IMR-90 (cell line): ENCODE data around the gene E2F3. TPM values are rescaled to one million over a fixed set of nuclear protein-coding genes. Genes with fewer than 3 reads are reported as not detected.

Experiments used
- ATAC-seq: fragments of 200-7000 bp; cut with Tn5 transposase; 2 replicates; pipeline ENCODE4 v1.9.1; 2020; ENCODE audit warnings: low read depth, mild to moderate bottlenecking, moderate library complexity
- BruUV-seq: library from RNA; stranded (reverse); fragments of 400-500 nt; replicated peaks from 2 replicates; lab custom pipeline; 2021; lab: Mats Ljungman, UMichigan
- CTCF ChIA-PET: fragments of 300-600 bp; formaldehyde crosslinking; extraction: SDS; loops from one replicate; lab custom pipeline; 2021; ENCODE audit warnings: antibody characterized with exemption; lab: Yijun Ruan, JAX
- POLR2A ChIA-PET: fragments of 300-600 bp; sonication (Branson Sonifier 250); formaldehyde crosslinking; loops from one replicate; lab custom pipeline; 2022; ENCODE audit warnings: antibody characterized with exemption; ENCODE audit not compliant: unreplicated experiment; lab: Charles Lee
- DNase-seq: peaks from one replicate; pipeline ENCODE4 v3.0.0; 2013
- H2AFZ ChIP-seq: replicated peaks from 2 replicates; pipeline ENCODE3; 2013; ENCODE audit warnings: low read length, mild to moderate bottlenecking; ENCODE audit not compliant: poor library complexity
- H2AK5ac ChIP-seq: 2 replicates; pipeline ENCODE4 v1.6.1; 2013; ENCODE audit warnings: low read depth, low read length, inconsistent platforms
- H2AK9ac ChIP-seq: replicated peaks from 2 replicates; pipeline ENCODE3; 2013; ENCODE audit warnings: mild to moderate bottlenecking, low read depth, low read length, moderate library complexity; ENCODE audit not compliant: poor library complexity
- H2BK120ac ChIP-seq: 2 replicates; pipeline ENCODE4 v1.6.1; 2013; ENCODE audit warnings: low read depth, low read length, inconsistent platforms
- H2BK15ac ChIP-seq: 3 replicates; pipeline ENCODE4 v1.6.1; 2013; ENCODE audit warnings: low read depth, low read length, inconsistent platforms
- H2BK20ac ChIP-seq: 2 replicates; pipeline ENCODE4 v1.6.1; 2013; ENCODE audit warnings: low read depth, mild to moderate bottlenecking, inconsistent platforms, low read length, moderate library complexity
- H2BK5ac ChIP-seq: 2 replicates; pipeline ENCODE4 v1.6.1; 2013; ENCODE audit warnings: mild to moderate bottlenecking, low read depth, low read length, inconsistent platforms; ENCODE audit not compliant: poor library complexity, severe bottlenecking
- H3K14ac ChIP-seq: replicated peaks from 2 replicates; pipeline ENCODE4 v1.6.1; 2013; ENCODE audit warnings: low read depth, low read length, inconsistent platforms
- H3K18ac ChIP-seq: 2 replicates; pipeline ENCODE4 v1.6.1; 2013; ENCODE audit warnings: low read depth, low read length, control low read depth
- H3K23ac ChIP-seq: 2 replicates; pipeline ENCODE4 v1.6.1; 2013; ENCODE audit warnings: low read depth, low read length, inconsistent platforms
- H3K27ac ChIP-seq: 2 replicates; pipeline ENCODE4 v1.5.1; 2013; ENCODE audit warnings: mild to moderate bottlenecking, control low read depth, low read length; ENCODE audit not compliant: insufficient read depth
- H3K27me3 ChIP-seq: 2 replicates; pipeline ENCODE4 v1.6.1; 2013; ENCODE audit warnings: low read length; ENCODE audit not compliant: control insufficient read depth, insufficient read depth
- H3K36me3 ChIP-seq: 2 replicates; pipeline ENCODE4 v1.6.1; 2013; ENCODE audit warnings: low read length, mixed read lengths; ENCODE audit not compliant: control insufficient read depth, insufficient read depth
- H3K4ac ChIP-seq: 2 replicates; pipeline ENCODE4 v1.6.1; 2013; ENCODE audit warnings: low read depth, low read length, inconsistent platforms
- H3K4me1 ChIP-seq: 2 replicates; pipeline ENCODE4 v1.6.1; 2013; ENCODE audit warnings: low read length, mixed read lengths; ENCODE audit not compliant: control insufficient read depth, insufficient read depth
- H3K4me2 ChIP-seq: 2 replicates; pipeline ENCODE4 v1.6.1; 2013; ENCODE audit warnings: low read depth, mild to moderate bottlenecking, control low read depth, low read length, moderate library complexity
- H3K4me3 ChIP-seq: 2 replicates; pipeline ENCODE4 v1.5.1; 2013; ENCODE audit warnings: low read depth, mild to moderate bottlenecking, control low read depth, low read length, moderate library complexity; ENCODE audit not compliant: insufficient read depth
- H3K56ac ChIP-seq: 2 replicates; pipeline ENCODE4 v1.6.1; 2013; ENCODE audit warnings: low read length, inconsistent platforms; ENCODE audit not compliant: insufficient read depth; ENCODE audit errors: extremely low read depth
- H3K79me1 ChIP-seq, 2 experiments: 2 replicates each; pipeline ENCODE4 v1.6.1; 2013; ENCODE audit warnings: low read length in 2 of 2, inconsistent platforms in 1 of 2, low read depth in 1 of 2
- H3K9ac ChIP-seq: 2 replicates; pipeline ENCODE4 v1.6.1; 2013; ENCODE audit warnings: low read depth, low read length, control low read depth
- H3K9me1 ChIP-seq: 2 replicates; pipeline ENCODE4 v1.6.1; 2013; ENCODE audit warnings: low read length, inconsistent platforms; ENCODE audit not compliant: insufficient read depth
- H3K9me3 ChIP-seq: 2 replicates; pipeline ENCODE4 v1.6.1; 2013; ENCODE audit warnings: low read length; ENCODE audit not compliant: control insufficient read depth, insufficient read depth
- H4K20me1 ChIP-seq: 2 replicates; pipeline ENCODE4 v1.6.1; 2013; ENCODE audit warnings: low read length, inconsistent platforms; ENCODE audit not compliant: insufficient read depth
- H4K5ac ChIP-seq: 2 replicates; pipeline ENCODE4 v1.6.1; 2013; ENCODE audit warnings: mild to moderate bottlenecking, low read depth, low read length, control low read depth
- H4K8ac ChIP-seq, 2 experiments: 2 replicates each; pipeline ENCODE4 v1.6.1; 2013; ENCODE audit warnings: low read depth in 2 of 2, low read length in 2 of 2, control low read depth in 1 of 2, inconsistent platforms in 1 of 2
- H4K91ac ChIP-seq: 2 replicates; pipeline ENCODE4 v1.6.1; 2013; ENCODE audit warnings: low read depth, low read length, inconsistent platforms; ENCODE audit not compliant: insufficient read depth
- CEBPB ChIP-seq: IDR thresholded peaks from 2 replicates; pipeline ENCODE4 v1.6.1; 2012; ENCODE audit warnings: low read depth, low read length, improper control_type of control experiment
- CHD1 ChIP-seq: IDR thresholded peaks from 2 replicates; pipeline ENCODE4 v1.6.1; 2012; ENCODE audit warnings: low read depth, low read length, improper control_type of control experiment
- CTCF ChIP-seq: conservative IDR thresholded peaks from 2 replicates; pipeline ENCODE4 v1.5.1; 2012; ENCODE audit warnings: mild to moderate bottlenecking, low read depth, low read length, improper control_type of control experiment
- FOS ChIP-seq: fragments of 150-350 bp; IDR thresholded peaks from 2 replicates; pipeline ENCODE4 v1.6.1; 2016; ENCODE audit warnings: low read depth, low read length
- MAFK ChIP-seq: IDR thresholded peaks from 2 replicates; pipeline ENCODE4 v1.6.1; 2012; ENCODE audit warnings: low read depth, low read length, improper control_type of control experiment
- MXI1 ChIP-seq: IDR thresholded peaks from 2 replicates; pipeline ENCODE4 v1.6.1; 2012; ENCODE audit warnings: low read depth, mild to moderate bottlenecking, low read length, moderate library complexity, borderline replicate concordance
- NFE2L2 ChIP-seq: fragments of 150-350 bp; IDR thresholded peaks from 2 replicates; pipeline ENCODE4 v1.6.1; 2016; ENCODE audit warnings: low read depth, mild to moderate bottlenecking, low read length
- POLR2A ChIP-seq: IDR thresholded peaks from 2 replicates; pipeline ENCODE4 v1.6.1; 2012; ENCODE audit warnings: mild to moderate bottlenecking, low read depth, low read length
- RAD21 ChIP-seq: IDR thresholded peaks from 2 replicates; pipeline ENCODE4 v1.6.1; 2012; ENCODE audit warnings: low read length, improper control_type of control experiment
- RCOR1 ChIP-seq: IDR thresholded peaks from 2 replicates; pipeline ENCODE4 v1.6.1; 2012; ENCODE audit warnings: mild to moderate bottlenecking, low read length, improper control_type of control experiment; ENCODE audit not compliant: insufficient replicate concordance
- RFX5 ChIP-seq: IDR thresholded peaks from 2 replicates; pipeline ENCODE4 v1.8.0; 2012; ENCODE audit warnings: low read depth, mild to moderate bottlenecking, low read length, moderate library complexity
- SMC3 ChIP-seq: fragments of 150-350 bp; IDR thresholded peaks from 2 replicates; pipeline ENCODE4 v1.6.1; 2016; ENCODE audit warnings: low read depth, mild to moderate bottlenecking, antibody characterized with exemption, low read length, moderate library complexity
- WGBS, 2 experiments: methylation state at CpG; one replicate each; pipeline versions ENCODE4 v1.1.5 to v1.1.7; 2013; ENCODE audit warnings: missing lambda C conversion rate in 2 of 2; ENCODE audit not compliant: insufficient read length in 1 of 2; ENCODE audit errors: extremely low coverage in 2 of 2; 5-methylcytosine and 5-hydroxymethylcytosine counted together
- dilution Hi-C: fragments of 300-500 bp; cut with HindIII; formaldehyde crosslinking; loops from one replicate; pipeline ENCODE4 v1.14.3; 2018; ENCODE audit warnings: low sequenced_read_pairs; ENCODE audit not compliant: unreplicated experiment
- in situ Hi-C: fragments of 300-500 bp; cut with MboI; formaldehyde crosslinking; loops from 3 replicates; pipeline ENCODE4 v1.14.3; 2019; ENCODE audit warnings: low sequenced_read_pairs, inconsistent platforms, mixed read lengths
- intact Hi-C: fragments of 100-400 bp; cut with micrococcal nuclease; formaldehyde crosslinking; loops from 2 replicates; pipeline ENCODE4 v1.10.0; 2022
- polyA plus RNA-seq, 3 experiments: library from polyadenylated mRNA; depleted of rRNA; stranded (reverse); fragments of >200 nt; gene quantifications; 2 replicates each; pipeline ENCODE4 v1.2.3, GENCODE V29; 2012; ENCODE audit warnings: low replicate concordance in 1 of 3
- total RNA-seq: library from RNA; depleted of rRNA; stranded (reverse); fragments of >200 nt; gene quantifications from 2 replicates; pipeline ENCODE4 v1.2.3, GENCODE V29; 2012
- TF ChIP-seq, protein P1 (sequence below): fragments of 150-350 bp; IDR thresholded peaks from 2 replicates; pipeline ENCODE4 v1.6.1; 2016; ENCODE audit warnings: low read depth, mild to moderate bottlenecking, low read length, moderate library complexity, borderline replicate concordance

E2F3 gene
- total and polyA plus RNA-seq, 2 of the 4 experiments (the other 2 are of a cell fraction): 2.3 to 8.2 TPM

- Histone ChIP-seq H3K27ac (peak overlapping the region; percentile 69), H2BK5ac (peak overlapping the region; percentile 77), H4K8ac (peak overlapping the region; percentile 89 to 90), H2AFZ (peak overlapping the region; percentile 64), H2BK15ac (peak overlapping the region; percentile 99; the same call in 1 of the 3 replicates), H2AK9ac (peak overlapping the region; percentile 93), H4K91ac (peak overlapping the region; percentile 98), H3K36me3 (no peaks in the 10 kb centered on the region), H3K9me1 (peaks cover 6% of the 10 kb centered on the region), H3K4me3 (no peak overlapping the region), H2AK5ac (peak overlapping the region; percentile 97), H4K5ac (peak overlapping the region; percentile 69), H3K27me3 (no peaks in the 10 kb centered on the region), H3K18ac (peak overlapping the region; percentile 97), H3K56ac (peak overlapping the region; percentile 93), H3K79me1 (no peaks in the 10 kb centered on the region), H3K23ac (peak overlapping the region; percentile 89), H3K4me2 (peak overlapping the region; percentile 70; the same call in 1 of the 2 replicates), H2BK20ac (peak overlapping the region; percentile 96), H2BK120ac (peak overlapping the region; percentile 95), H3K4me1 (peaks cover 9% of the 10 kb centered on the region), H4K20me1 (no peaks in the 10 kb centered on the region), H3K4ac (peak overlapping the region; percentile 96), H3K9ac (no peak overlapping the region; the same call in 1 of the 2 replicates), H3K9me3 (0 out of 2 replicates have a peak, but pooled peaks cover 5% of the 10 kb centered on the region), H3K14ac (peak overlapping the region; percentile 94)
- intact Hi-C loops (no loop called here), dilution Hi-C loops (no loop called here), in situ Hi-C loops (no loop called here)
- no TSS peak for BruUV-seq
- CTCF ChIA-PET: interaction anchor here (1.3 kb wide), 1 partner anchor 13 kb away, joined by 3 read pairs; no protein-coding TSS in a partner anchor
- no CpG with 5 or more reads among the region's 1 CpG for WGBS, 2 experiments
- TF ChIP-seq POLR2A (no peak), NFE2L2 (no peak), MXI1 (no peak), FOS (no peak), CTCF (no peak), CHD1 (no peak), RFX5 (no peak), CEBPB (no peak), RCOR1 (no peak), SMC3 (no peak), RAD21 (no peak), MAFK (no peak)
- TF ChIP-seq, protein P1, sequence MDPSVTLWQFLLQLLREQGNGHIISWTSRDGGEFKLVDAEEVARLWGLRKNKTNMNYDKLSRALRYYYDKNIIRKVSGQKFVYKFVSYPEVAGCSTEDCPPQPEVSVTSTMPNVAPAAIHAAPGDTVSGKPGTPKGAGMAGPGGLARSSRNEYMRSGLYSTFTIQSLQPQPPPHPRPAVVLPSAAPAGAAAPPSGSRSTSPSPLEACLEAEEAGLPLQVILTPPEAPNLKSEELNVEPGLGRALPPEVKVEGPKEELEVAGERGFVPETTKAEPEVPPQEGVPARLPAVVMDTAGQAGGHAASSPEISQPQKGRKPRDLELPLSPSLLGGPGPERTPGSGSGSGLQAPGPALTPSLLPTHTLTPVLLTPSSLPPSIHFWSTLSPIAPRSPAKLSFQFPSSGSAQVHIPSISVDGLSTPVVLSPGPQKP: no peak
- DNase-seq: no peak
- ATAC-seq: peak; percentile 19
- POLR2A ChIA-PET: interaction anchor here (0.5 to 1.0 kb wide), 3 partner anchors 9 to 137 kb away, joined by 3 to 4 read pairs (median 4); no protein-coding TSS in a partner anchor
Measured at GRCh38 chr6:20379231-20379630, 22.4 kb upstream of the E2F3 start.
